RWPE2 (cell line): ENCODE measurements around the gene ALOX5.
"Not testable (repeated sequence)": the region's sequence is repeated elsewhere in the genome, so short reads cannot be mapped to it uniquely, and the experiment has no call there.

ENCODE experiments used
- ATAC-seq: fragments of 200-7000 bp; cut with Tn5 transposase; 3 replicates; pipeline ENCODE4 v1.9.1; 2021; ENCODE audit warnings: low read depth
- DNase-seq: peaks from one replicate; pipeline ENCODE4 v3.0.0-alpha.2; 2020; ENCODE audit warnings: low spot score
- H3K27ac ChIP-seq: fragments of 450-650 bp; 2 replicates; pipeline ENCODE4 v1.5.1; 2017; ENCODE audit warnings: mild to moderate bottlenecking; ENCODE audit not compliant: poor library complexity, severe bottlenecking
- H3K27me3 ChIP-seq: fragments of 250-450 bp; sonication (Bioruptor Pico); 2 replicates; pipeline ENCODE4 v1.5.1; 2021; ENCODE audit warnings: mild to moderate bottlenecking, moderate library complexity; ENCODE audit not compliant: insufficient read depth, poor library complexity, severe bottlenecking
- H3K36me3 ChIP-seq: fragments of 250-450 bp; sonication (Bioruptor Pico); 2 replicates; pipeline ENCODE4 v1.5.1; 2020; ENCODE audit warnings: low read depth, mild to moderate bottlenecking, moderate library complexity
- H3K4me1 ChIP-seq: fragments of 250-450 bp; sonication (Bioruptor Pico); 2 replicates; pipeline ENCODE4 v1.5.1; 2021; ENCODE audit warnings: mild to moderate bottlenecking, moderate library complexity; ENCODE audit not compliant: insufficient read depth, poor library complexity, severe bottlenecking
- H3K4me3 ChIP-seq: fragments of 250-450 bp; sonication (Bioruptor Pico); 2 replicates; pipeline ENCODE4 v1.5.1; 2021; ENCODE audit warnings: mild to moderate bottlenecking, moderate library complexity; ENCODE audit not compliant: severe bottlenecking
- H3K9me3 ChIP-seq: fragments of 250-450 bp; sonication (Bioruptor Pico); 2 replicates; pipeline ENCODE4 v1.5.1; 2021; ENCODE audit warnings: mild to moderate bottlenecking, moderate library complexity; ENCODE audit not compliant: severe bottlenecking
- CTCF ChIP-seq: fragments of 450-650 bp; IDR thresholded peaks from one replicate; pipeline ENCODE4 v1.5.1; 2017; ENCODE audit warnings: mild to moderate bottlenecking, moderate library complexity; ENCODE audit not compliant: poor library complexity, severe bottlenecking

ALOX5 gene

GRCh38 chr10:45411607-45411940 lies 37.6 kb downstream of the ALOX5 start:
- Histone ChIP-seq H3K27me3 (no peaks in the 10 kb centered on the region), H3K4me1 (no peaks in the 10 kb centered on the region), H3K36me3 (no peaks in the 10 kb centered on the region), H3K9me3 (no peaks in the 10 kb centered on the region), H3K4me3 (no peak overlapping the region), H3K27ac (no peak overlapping the region)
- DNase-seq (no peak), ATAC-seq (no peak)
- TF ChIP-seq CTCF: no peak

GRCh38 chr10:45415062-45415461 lies 41.0 kb downstream of the ALOX5 start:
- not testable (repeated sequence) for H3K4me1 ChIP-seq, H3K27me3 ChIP-seq, ATAC-seq, H3K4me3 ChIP-seq, H3K36me3 ChIP-seq, DNase-seq, H3K27ac ChIP-seq, H3K9me3 ChIP-seq

GRCh38 chr10:45416603-45417002 lies 42.6 kb downstream of the ALOX5 start:
- no peak for DNase-seq
- ATAC-seq: no peak
- H3K4me1 ChIP-seq: no peaks in the 10 kb centered on the region
- no peak overlapping the region for H3K27ac ChIP-seq
- H3K27me3 ChIP-seq: peaks cover 2% of the 10 kb centered on the region
- no peaks in the 10 kb centered on the region for H3K9me3 ChIP-seq
- H3K36me3 ChIP-seq: no peaks in the 10 kb centered on the region
- H3K4me3 ChIP-seq: no peak overlapping the region
- no peak for TF ChIP-seq CTCF

- ATAC-seq (no peak), DNase-seq (no peak)
- no peaks in the 10 kb centered on the region for H3K9me3 ChIP-seq
- H3K36me3 ChIP-seq: no peaks in the 10 kb centered on the region
- H3K4me1 ChIP-seq: no peaks in the 10 kb centered on the region
- no peak overlapping the region for H3K4me3 ChIP-seq
- no peak for TF ChIP-seq CTCF
- no peak overlapping the region for H3K27ac ChIP-seq
- peaks cover 2% of the 10 kb centered on the region for H3K27me3 ChIP-seq
These were observed 43.7 kb downstream of the ALOX5 start for GRCh38 chr10:45417746-45418145.

- Histone ChIP-seq H3K4me1 (no peaks in the 10 kb centered on the region), H3K4me3 (peak overlapping the region; percentile 11), H3K27me3 (peaks cover 2% of the 10 kb centered on the region), H3K9me3 (no peaks in the 10 kb centered on the region), H3K36me3 (no peaks in the 10 kb centered on the region), H3K27ac (no peak overlapping the region)
- no peak for TF ChIP-seq CTCF
- ATAC-seq (no peak), DNase-seq (no peak)
These were observed 44.4 kb downstream of the ALOX5 start for GRCh38 chr10:45418417-45418848.
